ENCODE data around the gene CACNA2D2.

Gene CACNA2D2

GRCh38 chr3:50427217-50427616 lies 76.2 kb downstream of the CACNA2D2 start:
- no peak for DNase-seq (ENCODE audit: low spot score)

GRCh38 chr3:50425911-50426310 lies 77.5 kb downstream of the CACNA2D2 start:
- no peak for DNase-seq (ENCODE audit: low spot score)

GRCh38 chr3:50423543-50423942 lies 79.9 kb downstream of the CACNA2D2 start:
- DNase-seq (ENCODE audit: low spot score) = no peak

- DNase-seq (ENCODE audit: low spot score) = no peak
Observed at GRCh38 chr3:50422153-50422552, 81.3 kb downstream of the CACNA2D2 start.

- no peak for DNase-seq (ENCODE audit: low spot score)
Observed at GRCh38 chr3:50419595-50420370, 83.7 kb downstream of the CACNA2D2 start.

- no peak for DNase-seq (ENCODE audit: low spot score)
Observed at GRCh38 chr3:50418850-50419249, 84.6 kb downstream of the CACNA2D2 start.

GRCh38 chr3:50417637-50418033 lies 85.8 kb downstream of the CACNA2D2 start:
- no peak for DNase-seq (ENCODE audit: low spot score)

- DNase-seq (ENCODE audit: low spot score) = no peak
Observed at GRCh38 chr3:50416736-50417636, 86.4 kb downstream of the CACNA2D2 start.

- DNase-seq (ENCODE audit: low spot score) = no peak
Observed at GRCh38 chr3:50415816-50416215, 87.6 kb downstream of the CACNA2D2 start.

GRCh38 chr3:50415061-50415460 lies 88.4 kb downstream of the CACNA2D2 start:
- no peak for DNase-seq (ENCODE audit: low spot score)

GRCh38 chr3:50414616-50415015 lies 88.8 kb downstream of the CACNA2D2 start:
- no peak for DNase-seq (ENCODE audit: low spot score)

- no peak for DNase-seq (ENCODE audit: low spot score)
Observed at GRCh38 chr3:50412231-50412754, 91.1 kb downstream of the CACNA2D2 start.

- DNase-seq (ENCODE audit: low spot score) = no peak
Observed at GRCh38 chr3:50411229-50411628, 92.2 kb downstream of the CACNA2D2 start.

GRCh38 chr3:50410608-50411139 lies 92.8 kb downstream of the CACNA2D2 start:
- DNase-seq (ENCODE audit: low spot score) = no peak

GRCh38 chr3:50410185-50410584 lies 93.2 kb downstream of the CACNA2D2 start:
- DNase-seq (ENCODE audit: low spot score) = no peak

GRCh38 chr3:50408443-50408944 lies 94.9 kb downstream of the CACNA2D2 start:
- DNase-seq (ENCODE audit: low spot score) = no peak

GRCh38 chr3:50406487-50406886 lies 96.9 kb downstream of the CACNA2D2 start:
- no peak for DNase-seq (ENCODE audit: low spot score)

GRCh38 chr3:50405249-50405648 lies 98.2 kb downstream of the CACNA2D2 start:
- DNase-seq (ENCODE audit: low spot score) = no peak

- DNase-seq (ENCODE audit: low spot score) = no peak
Observed at GRCh38 chr3:50401978-50402595, 101.3 kb downstream of the CACNA2D2 start.

- no peak for DNase-seq (ENCODE audit: low spot score)
Observed at GRCh38 chr3:50396502-50396901, 106.9 kb downstream of the CACNA2D2 start.

- DNase-seq (ENCODE audit: low spot score) = no peak
Observed at GRCh38 chr3:50395070-50395860, 108.2 kb downstream of the CACNA2D2 start.

Data from HuH-7.5 (cell line).